ENCODE measurements around the gene NMNAT3.
A peak's percentile ranks its signal among the peaks of the same experiment; 100 is the strongest.
"Not testable (repeated sequence)": the region's sequence is repeated elsewhere in the genome, so short reads cannot be mapped to it uniquely, and the experiment has no call there.

NMNAT3 gene

GRCh38 chr3:139607257-139608107 lies 70.3 kb downstream of the NMNAT3 start:
- no peak for TF ChIP-seq CTCF (IDR thresholded peaks at IDR 0.05; ENCODE audit: low read depth, low read length, missing control alignments)
- no peak overlapping the region for H3K27ac ChIP-seq
- in situ Hi-C loops (cut with HindIII; ENCODE audit: low pct_ligation_motif_present, low sequenced_read_pairs) = no loop called here
- H3K4me3 ChIP-seq (ENCODE audit: low read depth, low read length) = no peak overlapping the region
- DNase-seq = no peak
- H3K36me3 ChIP-seq (replicated peaks) = no peaks in the 10 kb centered on the region
- H3K27me3 ChIP-seq (replicated peaks) = no peaks in the 10 kb centered on the region

GRCh38 chr3:139602003-139602402 lies 75.8 kb downstream of the NMNAT3 start:
- no peak for DNase-seq
- Histone ChIP-seq H3K27me3 (replicated peaks) (no peaks in the 10 kb centered on the region), H3K4me3 (ENCODE audit: low read depth, low read length) (no peak overlapping the region), H3K36me3 (replicated peaks) (no peaks in the 10 kb centered on the region), H3K27ac (no peak overlapping the region)
- in situ Hi-C loops (cut with HindIII; ENCODE audit: low pct_ligation_motif_present, low sequenced_read_pairs) = no loop called here
- no peak for TF ChIP-seq CTCF (IDR thresholded peaks at IDR 0.05; ENCODE audit: low read depth, low read length, missing control alignments)

- H3K4me3 ChIP-seq (ENCODE audit: low read depth, low read length) = no peak overlapping the region
- no peak for DNase-seq
- no peaks in the 10 kb centered on the region for H3K36me3 ChIP-seq (replicated peaks)
- H3K27ac ChIP-seq = no peak overlapping the region
- TF ChIP-seq CTCF (IDR thresholded peaks at IDR 0.05; ENCODE audit: low read depth, low read length, missing control alignments) = no peak
- in situ Hi-C loops (cut with HindIII; ENCODE audit: low pct_ligation_motif_present, low sequenced_read_pairs) = no loop called here
- no peaks in the 10 kb centered on the region for H3K27me3 ChIP-seq (replicated peaks)
Measured at GRCh38 chr3:139601191-139601961, 76.4 kb downstream of the NMNAT3 start.

- Histone ChIP-seq H3K27me3 (replicated peaks) (no peaks in the 10 kb centered on the region), H3K27ac (no peak overlapping the region), H3K36me3 (replicated peaks) (no peaks in the 10 kb centered on the region), H3K4me3 (ENCODE audit: low read depth, low read length) (no peak overlapping the region)
- no peak for TF ChIP-seq CTCF (IDR thresholded peaks at IDR 0.05; ENCODE audit: low read depth, low read length, missing control alignments)
- in situ Hi-C loops (cut with HindIII; ENCODE audit: low pct_ligation_motif_present, low sequenced_read_pairs) = no loop called here
- DNase-seq = no peak
Measured at GRCh38 chr3:139597947-139598346, 79.8 kb downstream of the NMNAT3 start.

- H3K27me3 ChIP-seq (replicated peaks); H3K4me3 ChIP-seq (ENCODE audit: low read depth, low read length); H3K27ac ChIP-seq; H3K36me3 ChIP-seq (replicated peaks); in situ Hi-C loops (cut with HindIII; ENCODE audit: low pct_ligation_motif_present, low sequenced_read_pairs); DNase-seq: not testable (repeated sequence)
Measured at GRCh38 chr3:139591186-139591585, 86.6 kb downstream of the NMNAT3 start.

- in situ Hi-C loops (cut with HindIII; ENCODE audit: low pct_ligation_motif_present, low sequenced_read_pairs) = no loop called here
- TF ChIP-seq CTCF (IDR thresholded peaks at IDR 0.05; ENCODE audit: low read depth, low read length, missing control alignments) = peak; percentile 56
- H3K4me3 ChIP-seq (ENCODE audit: low read depth, low read length) = no peak overlapping the region
- no peak overlapping the region for H3K27ac ChIP-seq
- no peaks in the 10 kb centered on the region for H3K36me3 ChIP-seq (replicated peaks)
- no peaks in the 10 kb centered on the region for H3K27me3 ChIP-seq (replicated peaks)
- no peak for DNase-seq
Measured at GRCh38 chr3:139588450-139588849, 89.3 kb downstream of the NMNAT3 start.
